Mononuclear cell (primary cell): ENCODE results near the gene UBE4B. TPM values are rescaled to one million over a fixed set of nuclear protein-coding genes. Genes with fewer than 3 reads are reported as not detected.
"Not testable (repeated sequence)": the region's sequence is repeated elsewhere in the genome, so short reads cannot be mapped to it uniquely, and the experiment has no call there.

ENCODE experiments used
- H3K27me3 ChIP-seq: 2 replicates; pipeline ENCODE4 v1.6.0; 2011; ENCODE audit warnings: low read length, control low read depth; ENCODE audit not compliant: insufficient read depth
- H3K4me1 ChIP-seq: 2 replicates; pipeline ENCODE4 v1.5.1; 2011; ENCODE audit warnings: mild to moderate bottlenecking, low read length, control low read depth; ENCODE audit not compliant: insufficient read depth
- H3K4me3 ChIP-seq: 2 replicates; pipeline ENCODE4 v1.5.1; 2011; ENCODE audit warnings: mild to moderate bottlenecking, low read length, moderate library complexity
- H3K9me3 ChIP-seq: 2 replicates; pipeline ENCODE4 v1.5.1; 2011; ENCODE audit warnings: low read depth, mild to moderate bottlenecking, control low read depth, low read length
- total RNA-seq: library from RNA; depleted of rRNA; stranded (reverse); fragments of >200 nt; gene quantifications from one replicate; pipeline ENCODE4 v1.2.3, GENCODE V29; 2012

UBE4B gene
- total RNA-seq, 1 donor = 26.7 TPM

DNA sequence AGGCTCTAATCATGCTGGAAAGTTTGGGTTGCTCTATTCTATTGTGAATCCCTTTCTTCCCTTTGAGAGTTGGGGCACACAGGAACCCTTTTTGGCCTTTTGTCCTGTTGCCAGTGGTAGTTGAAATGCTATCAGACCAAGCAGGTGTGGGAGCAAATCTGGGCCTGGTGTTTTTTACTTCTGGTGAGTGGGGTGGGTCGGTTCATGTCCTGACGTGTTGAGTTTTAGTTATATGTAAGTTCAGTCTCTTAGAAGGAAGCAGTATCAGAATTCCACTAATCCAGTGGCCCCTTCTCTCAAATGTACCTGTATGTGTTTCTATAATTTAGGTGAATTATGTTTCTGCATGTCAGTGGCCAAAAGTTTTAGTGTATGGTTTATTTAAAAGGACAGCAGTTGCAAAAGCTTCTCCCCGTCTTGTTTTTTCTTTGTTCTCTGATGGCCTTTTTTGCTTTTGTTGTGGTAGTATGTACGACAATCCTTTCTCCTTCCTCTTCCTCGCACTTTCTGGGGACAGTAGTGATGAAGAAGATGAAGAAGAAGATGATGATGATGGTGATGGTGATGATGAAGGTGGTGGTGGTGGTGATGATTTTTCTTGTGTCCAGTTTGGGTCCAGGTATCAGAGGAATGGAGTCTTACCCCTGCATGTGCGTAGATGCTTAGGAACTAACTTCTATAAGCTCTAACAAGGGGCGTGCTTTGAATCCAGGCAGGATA, 74.2 kb downstream of the UBE4B start:
- Histone ChIP-seq H3K9me3 (no peaks in the 10 kb centered on the region), H3K4me3 (no peak overlapping the region), H3K4me1 (peaks cover 7% of the 10 kb centered on the region), H3K27me3 (no peaks in the 10 kb centered on the region)

DNA sequence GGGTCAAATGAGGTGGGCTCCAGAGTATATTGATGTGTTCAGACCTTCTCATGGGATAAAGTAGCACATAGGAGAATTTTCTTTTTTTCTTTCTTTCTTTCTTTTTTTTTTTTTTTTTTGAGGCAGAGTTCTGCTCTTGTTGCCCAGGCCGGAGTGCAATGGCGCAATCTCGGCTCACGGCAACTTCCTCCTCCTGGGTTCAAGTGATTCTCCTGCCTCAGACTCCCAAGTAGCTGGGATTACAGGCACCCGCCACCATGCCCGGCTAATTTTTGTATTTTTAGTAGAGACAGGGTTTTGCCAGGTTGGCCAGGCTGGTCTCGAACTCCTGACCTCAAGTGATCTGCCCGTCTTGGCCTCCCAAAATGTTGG, 74.7 kb downstream of the UBE4B start:
- not testable (repeated sequence) for H3K27me3 ChIP-seq, H3K4me1 ChIP-seq, H3K4me3 ChIP-seq, H3K9me3 ChIP-seq

DNA sequence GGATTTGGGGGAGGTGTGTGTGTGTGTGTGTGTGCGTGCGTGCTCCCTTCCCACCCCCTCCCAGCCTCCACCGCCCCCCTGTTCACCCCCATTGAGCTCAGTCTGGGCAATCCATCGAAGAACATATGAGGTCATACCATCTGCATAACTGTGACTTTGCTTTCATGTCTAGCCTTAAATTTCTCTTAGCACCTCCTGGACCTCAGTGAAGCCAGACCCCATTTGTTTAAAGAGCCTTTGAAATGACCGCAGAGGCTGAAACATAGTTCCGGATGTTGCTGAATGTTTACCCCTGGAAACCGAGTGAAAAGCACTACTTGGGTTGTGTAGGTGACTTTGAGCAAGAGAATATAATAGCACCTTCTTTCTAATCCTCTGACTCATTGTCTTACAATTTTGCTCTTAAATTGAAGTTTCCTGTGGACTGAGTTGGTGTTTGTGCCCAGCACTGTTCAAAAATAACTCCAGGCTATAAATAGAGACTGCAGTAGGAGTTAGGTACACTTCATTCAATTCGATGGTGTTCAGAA, 75.4 kb downstream of the UBE4B start:
- no peaks in the 10 kb centered on the region for H3K27me3 ChIP-seq
- peaks cover 7% of the 10 kb centered on the region for H3K4me1 ChIP-seq
- H3K9me3 ChIP-seq = no peaks in the 10 kb centered on the region
- H3K4me3 ChIP-seq = no peak overlapping the region

DNA sequence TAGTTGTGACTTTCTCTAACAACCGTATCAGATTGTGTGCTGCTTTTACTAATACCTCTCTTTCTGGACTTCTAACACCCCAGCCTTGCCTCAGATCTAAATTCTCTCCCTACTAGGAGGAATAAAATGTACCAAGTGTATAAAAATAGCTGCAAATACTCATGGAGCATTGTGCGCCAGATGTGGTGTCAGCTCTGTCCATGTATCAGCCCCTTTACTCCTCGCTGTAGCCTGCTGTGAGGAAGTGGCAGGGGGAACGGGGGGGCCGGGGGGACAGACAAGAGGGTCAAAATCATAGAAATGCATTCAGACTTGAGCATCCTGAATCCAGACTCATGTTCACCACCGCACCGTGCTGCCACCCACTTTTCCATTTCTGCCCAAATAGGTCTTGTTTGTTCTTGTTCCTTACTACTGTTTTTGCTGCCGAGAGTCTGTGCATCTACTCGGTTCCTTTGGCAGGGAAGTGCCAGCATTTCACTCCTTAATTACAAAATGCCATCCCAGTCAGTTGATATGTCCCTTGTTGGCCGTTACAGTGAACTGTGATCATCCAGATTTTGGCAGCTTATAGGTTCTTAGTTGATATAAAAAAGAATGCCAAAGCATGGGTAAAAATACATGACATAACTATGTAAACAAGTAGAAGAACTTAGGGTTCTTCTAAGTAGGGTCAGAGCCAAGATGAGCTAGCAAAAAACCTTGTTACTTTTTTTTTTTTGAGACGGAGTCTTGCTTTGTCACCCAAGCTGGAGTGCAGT, 76.4 kb downstream of the UBE4B start:
- no peak overlapping the region for H3K4me3 ChIP-seq
- no peaks in the 10 kb centered on the region for H3K27me3 ChIP-seq
- H3K4me1 ChIP-seq = peaks cover 7% of the 10 kb centered on the region
- no peaks in the 10 kb centered on the region for H3K9me3 ChIP-seq

DNA sequence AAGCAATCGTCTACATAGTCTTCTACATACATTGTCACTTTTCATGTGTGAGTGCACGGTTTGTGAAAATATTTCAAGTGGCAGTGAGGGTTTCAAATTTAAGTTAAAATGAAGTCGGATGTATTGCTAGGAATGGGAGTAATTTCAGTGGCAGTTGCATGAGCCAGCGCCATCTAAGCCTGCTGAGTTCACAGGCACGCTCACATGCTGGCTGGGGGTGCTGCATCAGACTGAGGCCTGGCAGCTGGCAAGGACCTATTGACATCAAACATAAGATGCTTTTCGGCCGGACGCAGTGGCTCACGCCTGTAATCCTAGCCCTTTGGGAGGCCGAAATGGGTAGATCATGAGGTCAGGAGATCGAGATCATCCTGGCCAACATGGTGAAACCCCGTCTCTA, 80.7 kb downstream of the UBE4B start:
- Histone ChIP-seq H3K4me3 (no peak overlapping the region), H3K9me3 (no peaks in the 10 kb centered on the region), H3K4me1 (no peaks in the 10 kb centered on the region), H3K27me3 (no peaks in the 10 kb centered on the region)

DNA sequence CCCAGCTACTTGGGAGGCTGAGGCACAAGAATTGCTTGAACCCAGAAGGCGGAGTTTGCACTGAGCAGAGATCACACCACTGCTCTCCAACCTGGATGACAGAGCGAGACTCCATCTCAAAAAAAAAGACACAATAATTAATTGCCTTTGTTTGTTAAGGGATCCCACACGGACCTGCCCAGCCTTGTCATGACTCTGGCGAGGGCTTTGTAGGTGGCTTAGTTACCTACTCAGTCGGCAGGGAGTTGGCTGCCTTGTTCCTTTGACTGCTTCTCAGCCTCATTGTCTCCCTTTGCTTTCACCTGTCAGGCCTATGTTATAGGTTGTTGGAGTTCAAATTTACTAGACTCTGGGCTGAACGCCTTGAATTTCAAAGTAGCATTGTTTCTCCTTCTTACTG, 82.0 kb downstream of the UBE4B start:
- Histone ChIP-seq H3K27me3 (no peaks in the 10 kb centered on the region), H3K9me3 (no peaks in the 10 kb centered on the region), H3K4me1 (no peaks in the 10 kb centered on the region), H3K4me3 (no peak overlapping the region)

DNA sequence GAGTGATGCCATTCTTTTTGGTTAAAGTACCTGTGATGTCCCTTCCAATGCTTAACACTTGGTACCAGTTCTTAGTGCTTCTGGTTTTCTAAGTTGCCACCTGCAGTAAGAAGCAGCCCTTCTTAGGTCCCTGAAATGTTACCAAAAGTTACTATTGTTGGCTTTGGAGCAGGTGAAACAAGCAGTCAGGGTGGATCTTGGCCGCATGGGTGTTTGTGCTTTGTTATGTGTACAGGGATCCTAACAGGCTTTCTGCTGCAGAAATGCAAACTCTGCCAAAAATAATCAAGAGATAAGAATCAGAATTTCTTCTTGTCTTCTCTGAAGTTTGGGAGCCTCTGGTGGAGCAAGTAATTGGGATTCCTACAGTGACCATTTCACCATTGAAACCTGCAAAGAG, 84.4 kb downstream of the UBE4B start:
- H3K9me3 ChIP-seq = no peaks in the 10 kb centered on the region
- H3K27me3 ChIP-seq = no peaks in the 10 kb centered on the region
- H3K4me3 ChIP-seq = no peak overlapping the region
- no peaks in the 10 kb centered on the region for H3K4me1 ChIP-seq

DNA sequence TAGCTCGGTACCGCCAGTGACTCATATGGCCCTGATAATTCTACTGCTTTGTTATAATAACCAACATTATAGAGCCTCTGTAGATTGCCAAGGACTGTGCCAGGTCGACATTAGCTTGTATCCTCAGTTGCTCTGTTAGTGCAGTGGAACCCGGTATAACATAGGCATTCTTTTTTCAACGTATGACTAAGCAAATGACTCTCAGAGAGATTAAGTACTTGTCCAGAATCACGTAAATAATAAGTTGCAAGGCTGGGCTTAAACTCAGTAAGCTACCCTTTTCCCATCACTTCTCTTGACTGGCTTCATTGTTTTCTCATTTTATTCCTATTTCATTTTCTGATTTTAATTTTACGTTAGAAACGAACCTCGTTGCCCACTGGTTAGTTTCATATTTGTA, 85.1 kb downstream of the UBE4B start:
- no peaks in the 10 kb centered on the region for H3K9me3 ChIP-seq
- H3K27me3 ChIP-seq = no peaks in the 10 kb centered on the region
- no peak overlapping the region for H3K4me3 ChIP-seq
- no peaks in the 10 kb centered on the region for H3K4me1 ChIP-seq

DNA sequence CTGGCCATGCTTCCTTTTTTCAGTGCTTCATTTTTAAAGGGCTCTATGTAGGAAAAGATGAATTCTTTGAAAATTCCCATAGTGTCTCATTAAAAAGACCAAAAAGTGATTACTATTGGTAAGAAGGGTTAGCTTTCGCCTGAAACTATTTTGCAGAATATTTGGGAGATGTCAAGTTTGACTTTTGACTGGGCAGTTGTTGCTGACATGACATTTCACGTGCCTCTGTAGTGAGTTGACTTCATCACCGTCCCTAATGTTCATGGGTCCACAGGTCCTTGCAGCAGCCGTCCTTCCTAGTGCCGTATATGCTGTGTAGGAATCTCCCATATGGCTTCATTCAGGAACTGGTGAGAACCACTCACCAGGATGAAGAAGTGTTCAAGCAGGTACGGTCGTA, 88.9 kb downstream of the UBE4B start:
- no peaks in the 10 kb centered on the region for H3K27me3 ChIP-seq
- H3K4me3 ChIP-seq = no peak overlapping the region
- no peaks in the 10 kb centered on the region for H3K4me1 ChIP-seq

DNA sequence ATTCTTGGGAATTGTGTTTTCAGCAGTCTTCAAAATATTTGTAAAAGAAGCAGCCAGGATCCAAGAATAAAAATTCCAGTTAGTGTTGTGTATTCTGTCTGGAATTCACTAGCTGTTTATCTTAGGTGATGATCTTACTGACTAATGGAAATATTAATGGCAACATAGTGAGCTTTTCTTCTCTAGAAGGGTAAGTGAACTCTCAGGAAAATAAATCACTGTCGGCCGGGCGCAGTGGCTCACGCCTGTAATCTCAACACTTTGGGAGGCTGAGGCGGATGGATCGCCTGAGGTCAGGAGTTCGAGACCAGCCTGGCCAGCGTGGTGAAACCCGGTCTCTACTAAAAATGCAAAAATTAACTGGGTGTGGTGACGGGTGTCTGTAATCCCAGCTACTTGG, 90.2 kb downstream of the UBE4B start:
- H3K9me3 ChIP-seq = no peaks in the 10 kb centered on the region
- H3K27me3 ChIP-seq = no peaks in the 10 kb centered on the region
- H3K4me1 ChIP-seq = no peaks in the 10 kb centered on the region
- H3K4me3 ChIP-seq = no peak overlapping the region

More for the DNA sequence above, 88.9 kb downstream of the UBE4B start:
- H3K9me3 ChIP-seq = no peaks in the 10 kb centered on the region

DNA sequence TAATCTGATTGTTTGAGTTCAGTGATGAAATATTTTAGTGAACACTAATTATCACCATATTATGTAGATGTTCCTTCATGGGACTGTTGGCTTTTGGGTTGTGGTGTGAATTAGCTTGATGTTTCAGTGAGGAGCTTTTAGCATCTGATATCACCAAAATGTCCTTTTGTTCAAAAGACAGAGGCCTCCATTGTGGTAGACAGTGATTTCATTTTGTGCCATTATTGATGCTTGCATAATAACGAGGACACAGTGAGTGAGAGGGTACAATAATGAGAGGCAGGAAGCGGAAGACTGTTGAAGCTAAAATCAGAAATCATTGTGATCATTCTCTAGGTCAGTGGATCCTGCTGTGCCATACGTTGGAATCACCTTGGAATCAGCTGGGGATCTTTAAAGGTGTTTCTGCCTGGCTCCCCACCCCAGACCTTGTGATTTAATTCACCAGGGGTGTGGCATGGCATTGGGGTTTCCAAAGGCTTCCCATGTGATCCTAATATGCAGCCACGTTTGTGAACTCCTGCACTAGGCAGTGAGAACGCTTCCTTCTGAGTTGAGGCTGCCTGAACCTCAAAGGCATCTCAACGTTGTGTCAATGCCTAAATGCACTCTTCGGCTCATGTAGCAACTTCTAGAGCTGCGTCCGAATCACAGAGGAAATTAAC, 95.5 kb downstream of the UBE4B start:
- no peaks in the 10 kb centered on the region for H3K27me3 ChIP-seq
- no peak overlapping the region for H3K4me3 ChIP-seq
- H3K4me1 ChIP-seq = no peaks in the 10 kb centered on the region
- no peaks in the 10 kb centered on the region for H3K9me3 ChIP-seq

DNA sequence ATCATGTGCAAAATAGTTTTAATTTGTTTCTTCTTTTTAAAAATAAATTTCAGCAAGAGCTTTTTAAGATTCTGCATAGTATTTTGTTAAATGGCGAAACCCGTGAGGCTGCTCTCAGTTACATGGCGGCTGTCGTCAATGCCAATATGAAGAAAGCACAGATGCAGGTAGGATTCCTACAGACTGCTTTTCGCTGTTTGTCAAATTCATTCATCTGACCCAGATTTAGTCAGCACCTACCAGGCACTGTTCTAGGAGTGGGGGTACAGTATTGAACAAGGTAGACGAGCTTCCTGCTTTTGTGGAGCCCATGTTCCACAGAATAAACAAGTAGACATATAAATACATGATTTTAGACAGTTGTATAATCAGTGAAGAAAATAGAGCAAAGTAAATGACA, 99.6 kb downstream of the UBE4B start:
- Histone ChIP-seq H3K9me3 (no peaks in the 10 kb centered on the region), H3K4me3 (no peak overlapping the region), H3K4me1 (no peaks in the 10 kb centered on the region), H3K27me3 (no peaks in the 10 kb centered on the region)

DNA sequence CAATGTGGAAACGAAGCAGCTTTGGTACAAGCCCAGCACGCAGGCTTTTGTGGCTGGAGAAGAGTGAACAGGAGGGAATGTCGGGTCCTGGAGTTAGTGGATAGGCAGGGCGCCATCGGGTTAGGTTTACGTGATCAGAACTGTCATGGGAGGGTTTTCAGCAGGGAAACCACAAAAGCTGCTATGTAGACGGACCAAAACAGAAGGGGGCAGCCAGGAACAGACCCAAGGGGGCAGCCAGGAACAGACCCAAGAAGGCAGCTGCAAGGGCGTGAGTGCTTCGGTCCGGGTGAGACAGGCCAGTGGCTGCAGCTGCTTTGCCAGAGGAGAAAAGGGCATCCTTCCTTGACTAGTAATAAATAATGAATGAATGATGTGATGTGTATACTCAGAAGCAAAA, 100.1 kb downstream of the UBE4B start:
- no peaks in the 10 kb centered on the region for H3K9me3 ChIP-seq
- H3K27me3 ChIP-seq = no peaks in the 10 kb centered on the region
- H3K4me3 ChIP-seq = no peak overlapping the region
- H3K4me1 ChIP-seq = no peaks in the 10 kb centered on the region

DNA sequence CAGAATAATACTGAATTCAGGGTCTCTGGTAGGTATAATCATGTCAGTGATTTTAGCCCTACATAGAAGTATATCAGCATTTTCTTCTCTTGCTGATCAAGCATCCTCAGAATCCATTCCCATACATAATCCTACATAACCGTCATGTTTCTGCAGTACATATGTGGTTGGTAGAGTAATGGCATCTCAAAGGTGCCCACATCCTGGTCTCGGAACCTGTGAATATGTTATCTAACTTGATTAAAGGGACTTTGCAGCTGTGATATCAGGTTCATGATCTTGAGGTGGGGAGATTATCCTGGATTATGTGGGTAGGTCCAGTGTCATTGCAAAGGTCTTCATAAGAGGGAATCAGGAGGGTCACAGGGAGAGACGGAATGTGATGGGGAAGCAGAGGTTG, 108.2 kb downstream of the UBE4B start:
- H3K4me1 ChIP-seq = no peaks in the 10 kb centered on the region
- no peaks in the 10 kb centered on the region for H3K9me3 ChIP-seq
- no peak overlapping the region for H3K4me3 ChIP-seq
- no peaks in the 10 kb centered on the region for H3K27me3 ChIP-seq

DNA sequence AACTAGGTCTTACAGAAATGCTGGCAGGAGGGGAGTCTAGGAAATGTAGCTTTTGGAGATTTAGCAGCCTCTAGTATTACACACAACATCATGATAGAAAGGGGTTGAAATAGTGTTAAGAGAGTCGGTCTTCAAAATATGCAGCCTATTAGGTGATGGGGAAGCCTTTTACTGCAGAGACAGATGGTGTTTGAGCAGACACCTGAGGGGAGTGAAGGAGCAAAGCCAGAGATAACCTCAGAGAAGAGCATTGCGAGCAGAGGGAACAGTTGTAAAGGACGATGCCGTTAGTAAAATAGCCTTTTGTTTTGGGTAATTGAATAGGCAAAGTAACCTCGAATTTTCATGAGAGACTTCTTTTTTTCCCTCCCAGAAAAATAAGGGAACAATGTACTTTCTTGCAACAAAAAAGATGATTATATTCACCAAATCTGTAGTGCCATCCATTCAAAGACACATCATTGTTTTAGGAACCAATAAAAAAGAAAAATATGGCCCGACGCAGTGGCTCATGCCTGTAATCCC, 111.3 kb downstream of the UBE4B start:
- no peaks in the 10 kb centered on the region for H3K9me3 ChIP-seq
- H3K4me3 ChIP-seq = no peak overlapping the region
- peaks cover 5% of the 10 kb centered on the region for H3K4me1 ChIP-seq
- no peaks in the 10 kb centered on the region for H3K27me3 ChIP-seq
